NCI-H460 (cell line): ENCODE results near the gene ACTG1. TPM values are rescaled to one million over a fixed set of nuclear protein-coding genes. Genes with fewer than 3 reads are reported as not detected.

Experiments used
- DNase-seq: peaks from one replicate; pipeline ENCODE4 v3.0.0-alpha.2; 2016; ENCODE audit warnings: low read depth; ENCODE audit errors: extremely low read depth
- total RNA-seq: library from RNA; depleted of rRNA; stranded (reverse); fragments of >200 nt; shearing (Covaris generic); gene quantifications from 2 replicates; pipeline ENCODE4 v1.2.3, GENCODE V29; 2014

ACTG1 gene
- total RNA-seq, 1 experiment from 2014 or later, result 3,093 TPM

DNA sequence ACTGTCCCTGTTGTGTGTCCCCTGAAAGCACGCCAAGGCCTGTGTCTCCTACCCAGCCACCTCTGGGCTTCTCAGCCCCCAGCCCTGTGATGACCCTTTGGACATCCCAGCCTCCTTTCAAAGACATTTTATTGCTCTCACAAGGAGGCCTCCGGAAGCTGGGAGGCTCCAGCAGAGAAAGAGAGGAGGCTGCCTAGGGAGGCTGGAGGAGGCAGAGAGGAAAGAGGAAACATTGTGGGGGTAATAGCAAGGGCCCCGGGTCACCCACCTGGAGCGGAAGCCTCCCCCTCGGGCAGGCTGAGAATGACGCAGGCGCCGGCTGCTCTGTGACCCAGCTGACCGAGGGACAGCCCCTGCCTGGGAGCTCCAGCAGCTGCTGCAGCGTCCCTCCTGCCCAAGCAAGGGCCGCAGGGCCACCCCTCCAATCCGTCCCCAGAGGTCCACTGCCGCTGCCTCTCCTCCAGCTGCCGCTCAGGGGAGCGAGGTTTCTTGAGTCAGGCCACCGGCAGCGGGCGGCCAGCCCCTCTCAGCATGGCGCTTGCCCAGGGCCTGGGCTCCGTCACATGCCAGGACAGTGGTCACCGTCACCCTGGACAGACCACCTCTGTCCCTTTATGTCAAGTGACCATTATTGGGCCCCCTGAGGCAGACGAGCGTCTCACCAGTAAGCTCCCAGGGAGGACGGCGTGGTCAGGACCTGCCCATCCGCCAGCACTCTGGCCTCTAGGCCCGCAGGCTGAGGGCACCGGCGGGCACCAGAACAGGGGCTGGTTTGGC is 29.3 kb downstream of the ACTG1 start:
- DNase-seq, result no peak

DNA sequence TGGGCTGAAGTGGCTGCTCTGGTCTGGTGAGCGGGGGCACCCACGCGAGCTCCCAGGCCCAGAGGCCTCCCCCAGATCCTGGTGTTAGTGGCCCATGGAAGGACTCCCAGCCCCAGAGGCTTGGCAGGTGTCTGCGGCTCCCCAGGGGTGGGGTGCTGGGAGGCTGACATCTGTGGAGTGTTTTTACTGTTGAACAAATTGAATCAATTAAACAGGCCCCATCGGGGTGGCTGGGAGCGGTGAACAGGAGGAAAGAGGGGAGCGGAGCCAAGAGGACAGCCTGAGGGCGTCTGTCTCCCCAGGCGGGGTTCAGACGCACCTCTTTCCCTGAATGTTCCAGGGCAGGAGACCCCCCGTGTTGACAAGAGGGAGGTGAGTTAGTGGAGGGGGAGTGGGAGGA is 29.9 kb downstream of the ACTG1 start:
- DNase-seq, result no peak

DNA sequence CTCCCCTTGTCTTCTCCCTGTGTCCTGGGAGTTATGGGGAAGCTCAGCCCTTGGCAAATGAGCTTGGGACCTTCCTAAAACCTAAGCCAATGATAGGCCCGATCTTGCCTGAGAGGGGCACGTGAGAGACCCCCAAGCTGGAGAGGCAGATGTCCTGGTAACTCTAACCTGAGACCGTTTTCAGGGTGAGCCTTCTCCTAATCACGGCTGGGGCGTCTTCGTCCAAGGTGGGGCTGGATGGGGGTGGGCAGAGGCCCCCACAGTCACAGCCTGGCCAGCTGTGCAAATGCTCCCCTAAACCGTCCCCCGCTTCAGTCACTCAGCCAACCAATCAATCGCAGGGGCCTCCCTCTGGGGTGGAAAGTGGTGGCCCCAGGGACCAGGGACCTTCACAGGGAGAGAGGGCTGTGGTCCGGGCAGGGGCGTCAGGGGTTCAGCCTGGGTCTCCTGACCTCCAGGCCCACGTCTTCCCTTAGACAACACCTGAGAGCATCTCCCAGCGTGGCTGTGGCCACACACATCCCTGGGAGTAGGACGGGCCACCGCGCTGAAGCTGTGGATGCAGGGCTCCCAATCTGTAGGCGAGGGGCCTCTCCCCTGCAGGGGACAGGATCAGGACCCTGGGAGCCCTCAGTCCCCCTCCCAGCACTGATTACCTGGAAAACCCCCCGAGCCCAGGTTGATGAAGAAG is 30.6 kb downstream of the ACTG1 start:
- DNase-seq, result no peak

DNA sequence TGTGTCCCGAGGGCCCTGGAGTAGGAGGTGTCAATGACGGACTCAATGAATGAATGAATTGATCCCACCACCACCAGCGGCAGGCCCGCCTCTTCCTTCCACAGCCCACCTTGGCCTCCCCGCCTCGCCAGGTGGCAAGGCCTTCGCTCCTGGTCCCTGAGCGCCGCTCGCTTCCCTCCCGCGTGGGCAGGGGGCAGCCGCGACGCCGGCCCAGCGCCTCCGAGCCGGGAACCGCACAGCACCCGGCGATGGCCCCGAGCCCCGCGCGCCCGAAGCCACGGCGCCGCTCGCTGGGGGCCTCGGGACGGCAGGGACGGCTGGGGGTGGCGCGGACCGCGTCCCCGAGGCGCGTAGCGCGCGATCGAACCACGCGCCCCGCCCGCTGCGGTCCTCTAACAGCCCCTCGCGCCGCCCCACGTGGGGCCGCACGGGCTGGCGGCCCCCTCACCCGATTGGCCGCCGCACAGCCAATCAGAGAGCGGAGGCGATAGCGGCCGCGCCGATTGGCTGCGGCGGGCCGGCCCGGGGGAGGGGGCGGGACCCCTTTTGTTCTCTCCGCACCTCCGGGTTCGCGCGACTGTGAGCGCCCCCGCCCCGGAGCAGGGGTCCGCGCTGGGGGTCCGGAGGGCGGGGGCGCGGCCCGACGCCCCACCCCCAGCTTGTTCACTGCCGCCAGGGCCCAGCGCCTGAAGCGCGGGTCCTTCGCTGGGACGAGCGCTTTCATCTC is 31.4 kb downstream of the ACTG1 start:
- no peak for DNase-seq

DNA sequence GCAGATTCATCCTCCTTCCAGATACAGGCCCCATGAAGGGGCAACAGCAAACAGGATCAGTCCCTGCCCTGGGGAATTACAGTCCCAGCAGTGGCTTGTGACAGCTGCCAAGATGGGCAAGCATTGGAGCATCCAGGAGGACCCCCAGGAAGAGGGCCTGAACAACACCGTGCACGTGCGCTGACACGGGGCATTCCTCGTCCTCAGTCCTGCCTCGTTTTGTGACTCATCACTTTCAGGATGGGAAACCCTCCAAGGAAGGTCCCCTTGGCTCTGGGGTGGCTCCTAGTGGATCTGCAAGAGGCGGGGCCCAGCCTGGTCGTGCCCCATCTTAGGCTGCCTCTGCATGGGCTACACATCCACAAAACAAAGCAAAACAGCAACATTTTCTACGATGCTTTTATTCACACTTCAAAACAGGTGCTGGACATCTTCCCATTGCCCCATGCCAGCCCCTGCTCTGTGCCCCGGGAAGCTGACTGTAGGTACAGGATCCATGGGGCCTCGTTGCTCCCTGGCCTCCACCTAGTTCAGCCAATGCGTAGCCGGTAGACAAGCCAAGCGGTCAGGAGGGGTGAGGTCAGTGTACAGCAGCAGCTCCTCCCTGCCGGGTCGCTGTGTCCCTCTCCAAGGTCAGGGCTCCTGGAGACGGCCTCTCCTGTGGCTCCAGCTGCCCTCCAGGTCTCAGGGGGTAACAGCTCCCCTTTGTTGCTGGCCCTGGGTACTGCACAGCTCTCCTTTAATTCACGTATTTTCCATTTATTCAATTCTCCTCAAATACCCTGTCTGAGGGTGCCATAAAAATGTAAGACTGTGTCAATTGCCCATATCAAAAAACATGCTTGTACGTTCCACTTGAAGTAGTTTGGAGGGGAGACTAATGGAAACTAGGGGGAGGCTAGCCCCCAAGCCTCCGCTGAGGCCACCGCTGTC is 32.2 kb downstream of the ACTG1 start:
- no peak for DNase-seq

DNA sequence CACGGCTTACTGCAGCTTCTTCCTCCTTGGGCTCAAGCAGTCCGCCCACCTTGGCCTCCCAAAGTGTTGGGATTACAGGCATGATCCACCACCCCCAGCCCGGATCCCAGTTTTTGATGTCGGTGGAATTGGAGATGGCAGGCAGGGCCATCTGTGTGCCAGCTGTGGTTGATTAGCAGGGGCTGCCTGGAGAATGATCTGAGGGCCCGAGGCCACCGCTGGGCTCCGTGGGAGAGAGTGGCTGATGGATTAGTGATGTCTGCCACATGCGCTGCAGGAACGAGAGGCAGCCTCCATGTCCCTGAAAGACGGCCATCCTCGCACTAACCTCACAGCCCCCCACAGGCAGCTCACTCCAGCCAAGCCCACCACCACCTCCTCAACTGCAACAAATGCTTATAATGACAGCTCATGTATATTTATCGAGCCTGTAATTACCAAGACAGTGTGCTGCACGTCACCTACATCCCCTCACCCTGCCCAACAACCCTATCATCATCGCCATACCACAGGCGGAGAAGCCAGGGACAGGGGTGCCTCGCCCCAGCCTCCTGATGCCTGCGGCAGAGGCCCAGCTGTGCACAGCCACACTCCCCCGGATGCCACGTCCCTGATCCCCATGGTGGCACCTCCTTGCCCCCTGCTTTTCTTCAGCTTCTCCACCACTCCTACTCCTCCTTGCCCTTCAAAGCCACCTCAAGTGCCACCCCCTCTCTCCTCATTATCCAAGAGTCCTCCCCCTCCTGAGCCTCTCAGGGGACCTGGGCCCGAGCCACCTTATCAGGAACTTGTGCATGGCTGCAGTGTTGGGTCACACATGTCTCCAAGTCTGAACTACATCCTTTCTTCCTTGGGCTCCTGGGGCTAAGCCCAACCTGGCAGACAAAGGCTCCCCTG is 33.2 kb downstream of the ACTG1 start:
- DNase-seq, result no peak

DNA sequence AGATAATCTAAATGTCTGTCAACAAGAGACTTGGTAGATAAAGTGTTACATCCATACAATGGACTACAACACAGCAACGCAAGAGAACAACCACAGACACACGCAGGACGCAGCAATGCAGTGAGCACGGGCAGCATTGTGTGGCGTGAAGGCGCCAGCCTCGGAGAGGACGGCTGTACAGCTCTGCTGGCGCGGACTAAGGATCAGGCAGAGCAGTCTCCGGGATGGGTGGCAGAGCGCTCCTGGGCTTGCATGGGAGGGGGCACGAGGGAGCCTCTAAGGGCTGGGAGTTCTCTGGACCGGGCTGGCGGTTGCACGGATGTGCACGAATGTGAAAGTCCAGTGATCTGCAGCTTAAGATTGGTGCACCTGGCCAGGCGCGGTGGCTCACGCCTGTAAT is 34.5 kb downstream of the ACTG1 start:
- DNase-seq, result no peak

DNA sequence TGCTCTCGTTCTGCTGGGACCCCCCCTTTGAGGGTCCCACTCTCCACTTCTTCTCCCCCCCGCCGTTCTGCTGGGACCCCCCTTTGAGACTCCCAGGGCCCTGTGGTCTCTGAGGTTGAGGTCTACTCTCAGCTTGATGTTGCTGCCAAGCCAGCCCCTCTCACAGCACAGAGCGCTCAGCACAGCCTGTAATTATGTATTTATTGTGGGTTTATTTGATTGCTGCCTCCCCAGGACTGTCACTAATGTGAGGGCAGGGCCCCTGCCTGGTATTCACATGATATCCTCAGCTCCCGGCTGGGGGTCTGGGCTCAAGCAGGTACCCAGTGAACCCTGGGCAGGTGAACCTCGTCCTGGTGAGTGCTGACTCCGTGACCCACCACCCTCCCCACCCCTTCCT is 35.4 kb downstream of the ACTG1 start:
- DNase-seq, result no peak

DNA sequence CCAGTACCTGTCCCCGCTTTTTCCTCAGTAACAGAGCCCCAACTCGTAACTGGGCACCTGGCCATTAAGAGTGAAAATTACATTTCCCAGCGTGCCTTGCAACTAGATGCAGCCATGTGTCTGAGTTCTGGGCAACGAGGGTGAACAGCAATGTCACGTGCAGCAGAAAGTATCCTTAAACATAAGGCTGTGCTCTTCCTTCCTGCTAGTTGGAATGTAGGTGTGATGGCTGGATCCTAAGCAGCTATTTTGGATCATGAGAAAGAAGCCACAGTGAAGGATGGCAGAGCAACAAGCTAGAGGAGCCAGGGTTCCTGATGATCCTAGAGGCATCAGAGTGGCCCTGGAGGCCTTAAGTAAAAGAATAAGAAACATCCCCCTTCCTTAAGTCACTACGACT is 36.0 kb downstream of the ACTG1 start:
- no peak for DNase-seq

DNA sequence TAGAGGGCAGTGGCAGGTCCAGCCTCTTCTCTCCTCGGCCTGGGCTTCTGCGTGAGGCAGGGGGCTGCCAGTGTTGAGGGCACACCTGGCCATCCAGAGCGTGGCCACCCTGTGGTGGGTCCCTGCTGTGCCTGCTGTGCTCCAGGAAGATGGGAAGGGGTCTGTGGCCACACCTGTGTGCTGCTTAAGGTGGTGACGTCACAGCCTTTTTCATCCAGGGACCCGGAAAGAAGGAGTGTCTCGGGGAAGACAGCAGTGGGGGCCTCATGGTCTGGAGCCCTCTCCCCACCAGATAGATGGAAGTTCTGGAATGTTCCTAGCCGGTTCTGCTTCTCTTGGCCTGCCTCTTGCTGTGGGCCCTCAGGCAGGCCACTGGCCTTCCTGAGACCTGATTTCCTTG is 36.5 kb downstream of the ACTG1 start:
- DNase-seq, result no peak

DNA sequence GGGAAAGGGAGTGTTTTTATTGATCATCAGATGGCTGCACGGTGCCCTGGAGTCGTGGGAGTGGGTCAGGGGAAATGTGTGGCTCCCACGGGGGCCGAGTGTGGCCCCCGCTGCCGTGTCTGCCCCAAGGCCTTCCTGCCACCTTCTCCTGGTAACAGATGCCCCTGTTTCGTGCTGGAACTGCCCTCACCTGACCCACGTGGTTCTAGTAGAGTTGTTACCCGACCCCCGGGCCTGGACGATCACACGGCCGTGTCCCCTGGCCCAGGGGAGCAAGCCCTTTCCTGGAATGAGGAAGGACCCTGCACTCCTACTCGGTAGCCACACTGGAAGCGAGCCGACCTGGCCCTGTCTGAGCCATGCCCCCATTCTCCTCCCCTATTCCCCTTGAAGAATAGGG is 37.6 kb downstream of the ACTG1 start:
- DNase-seq, result no peak

DNA sequence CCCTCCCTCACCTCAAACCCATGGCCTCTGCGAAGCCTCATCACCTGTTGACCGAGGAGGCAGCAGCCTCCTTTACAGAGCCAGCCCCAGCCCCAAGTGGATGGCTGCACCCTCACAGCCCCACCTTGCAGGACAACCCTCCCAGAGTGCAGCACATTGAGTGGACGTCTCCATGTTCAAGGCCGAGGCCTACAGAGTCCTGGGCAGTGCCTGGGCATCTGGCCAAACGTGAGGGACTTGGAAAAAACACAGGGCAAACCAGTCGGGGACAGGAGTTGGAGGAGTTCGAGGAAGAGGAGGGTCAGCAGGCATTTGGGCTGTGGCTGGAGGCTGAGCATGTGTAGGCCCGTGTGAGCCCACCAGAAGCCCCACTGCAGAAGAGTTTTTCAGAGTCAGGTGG is 39.6 kb downstream of the ACTG1 start:
- DNase-seq, result no peak

DNA sequence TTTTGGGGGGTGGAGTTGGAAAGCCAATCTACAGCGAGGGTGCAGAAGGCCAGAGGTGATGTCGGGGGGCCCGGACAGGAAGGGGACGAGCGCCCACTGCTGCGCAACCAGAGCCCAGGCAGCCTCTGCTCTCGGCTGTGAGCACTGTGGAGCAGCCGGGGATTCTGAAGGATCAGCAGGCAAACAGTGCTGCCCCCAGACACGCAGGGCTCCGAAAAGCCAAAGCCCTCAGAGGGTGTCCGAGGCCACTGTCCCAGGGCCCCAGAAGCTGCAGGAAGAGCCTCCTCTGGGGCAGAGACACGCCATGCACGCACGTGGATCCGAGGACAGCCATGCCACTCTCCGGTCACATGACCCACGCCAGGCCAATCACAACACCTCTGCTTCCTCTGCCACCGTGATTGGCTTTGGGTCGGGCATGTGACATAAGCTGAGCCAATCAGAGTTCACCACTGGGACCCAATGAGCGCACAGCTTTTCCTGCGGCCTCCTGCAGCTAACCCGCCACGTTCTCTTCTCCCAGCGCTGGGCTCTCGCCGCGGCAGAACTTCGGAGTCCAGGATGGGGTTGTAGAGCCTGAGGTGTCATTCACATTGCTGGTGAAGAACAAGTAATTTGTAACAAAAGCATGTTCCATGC is 40.7 kb downstream of the ACTG1 start:
- no peak for DNase-seq

DNA sequence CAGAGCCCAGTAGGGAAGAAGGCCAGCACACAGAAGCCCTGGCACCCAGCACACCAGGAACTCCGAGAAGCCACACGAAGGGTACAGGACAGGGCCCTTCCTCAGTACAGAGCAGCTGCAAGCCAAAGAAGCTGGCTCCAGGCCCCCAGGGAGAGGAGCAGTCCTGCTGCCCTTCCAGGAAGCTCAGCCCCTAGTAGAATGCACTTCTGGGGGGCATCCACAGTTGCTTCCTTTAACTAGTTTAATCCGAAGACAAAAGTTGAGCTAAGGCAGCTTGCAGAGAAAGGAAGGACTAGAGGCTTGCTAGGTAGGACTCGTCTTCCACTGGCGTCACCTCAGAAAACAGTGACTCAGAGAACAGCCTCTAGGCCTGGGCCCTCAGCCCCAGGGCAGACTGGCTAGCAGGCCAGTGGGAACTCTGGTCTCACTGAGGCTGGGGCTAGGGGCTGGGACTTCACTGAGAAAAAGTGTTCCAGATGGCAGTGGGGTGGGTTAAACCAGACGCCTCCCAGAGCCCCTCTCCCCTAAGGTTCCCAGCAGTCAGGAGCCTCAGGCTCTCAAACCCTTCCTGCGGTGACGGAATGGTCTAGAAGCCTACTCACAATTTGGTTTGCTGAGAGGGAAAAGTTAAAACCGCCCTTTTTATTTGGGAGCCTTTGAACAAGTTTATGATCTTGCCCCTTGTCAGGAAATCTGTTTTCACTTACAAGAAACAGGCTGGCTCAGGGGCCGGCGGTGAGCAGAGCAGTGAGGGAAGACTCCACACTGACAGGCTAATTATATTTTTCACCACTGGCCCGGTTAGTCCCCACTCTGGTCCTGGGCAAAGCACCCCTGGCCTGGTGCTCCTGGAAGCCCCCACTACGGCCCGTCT is 41.4 kb downstream of the ACTG1 start:
- DNase-seq, result no peak

DNA sequence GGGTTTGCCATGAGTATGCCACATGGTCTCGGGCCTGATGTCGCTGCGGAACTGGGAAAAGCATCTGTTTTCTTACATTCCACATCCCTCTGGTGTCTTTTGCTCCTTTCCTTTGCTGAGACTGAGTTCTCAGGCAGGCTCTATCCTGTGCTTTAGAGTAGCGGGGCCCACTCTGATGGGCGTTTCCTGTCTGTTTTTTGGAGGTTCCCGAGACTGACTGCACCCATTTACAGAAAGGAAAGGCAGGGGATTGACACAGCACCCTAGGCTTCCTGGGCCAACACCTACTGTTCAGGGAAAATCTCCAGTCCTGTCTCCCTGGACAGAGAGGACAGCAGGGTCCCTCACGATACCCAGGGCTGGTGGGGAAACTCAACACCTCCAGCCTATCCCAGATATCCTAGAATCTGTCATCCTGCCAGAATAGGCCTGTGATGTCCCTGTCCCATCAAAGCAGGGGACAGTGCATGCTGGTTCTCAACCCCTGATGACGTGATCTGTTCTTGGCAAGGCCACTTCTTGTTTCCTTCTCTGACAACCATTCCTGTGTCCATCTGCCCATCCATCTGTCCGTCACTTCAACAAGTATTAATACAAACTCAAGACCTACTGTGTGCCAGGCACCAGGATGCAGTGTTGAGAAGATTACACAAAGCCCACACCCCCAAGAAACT is 42.2 kb downstream of the ACTG1 start:
- DNase-seq, result no peak

DNA sequence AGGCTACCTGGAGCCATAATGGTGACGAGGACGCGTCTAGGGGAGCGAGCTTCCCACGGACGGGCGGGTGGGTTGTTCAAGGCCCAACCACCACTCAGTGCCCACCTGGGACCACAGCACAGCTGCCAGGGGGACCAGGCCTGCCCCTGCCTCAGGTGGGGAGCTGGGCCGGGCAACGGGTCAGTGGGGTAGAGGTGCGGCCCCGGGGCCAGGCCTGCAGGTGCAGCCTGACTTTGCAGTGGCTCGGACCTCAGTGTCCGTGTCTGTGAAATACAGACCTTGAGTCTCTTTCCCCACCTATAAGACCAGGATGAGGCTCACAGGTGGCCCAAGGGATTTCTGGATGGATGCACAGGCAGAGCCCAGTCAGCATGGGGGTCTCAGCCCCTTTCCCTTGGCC is 43.3 kb downstream of the ACTG1 start:
- no peak for DNase-seq

DNA sequence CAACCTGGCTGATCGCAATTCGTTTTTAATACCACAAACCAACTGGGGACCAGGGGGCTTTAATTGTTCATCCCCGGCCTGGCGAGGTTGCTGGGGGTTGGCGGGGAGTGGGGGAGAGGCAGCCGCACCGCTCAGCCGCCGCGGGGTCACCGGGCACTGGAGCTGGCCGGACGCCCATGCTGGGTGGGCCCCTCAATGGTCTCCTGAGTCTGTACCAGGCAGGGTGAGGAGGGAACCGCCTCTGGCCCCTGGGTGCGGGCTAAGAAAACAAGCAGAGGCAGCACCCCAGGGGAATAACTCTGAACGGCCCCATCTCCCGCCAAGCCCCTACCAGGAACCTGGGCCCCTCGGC is 43.9 kb downstream of the ACTG1 start:
- DNase-seq, result no peak
